ENCODE data around the gene ARHGAP23. TPM values are rescaled to one million over a fixed set of nuclear protein-coding genes. Genes with fewer than 3 reads are reported as not detected.
A peak's percentile ranks its signal among the peaks of the same experiment; 100 is the strongest.

Gene ARHGAP23
- total RNA-seq, 1 donor from 2014 or later: 63.4 TPM

DNA sequence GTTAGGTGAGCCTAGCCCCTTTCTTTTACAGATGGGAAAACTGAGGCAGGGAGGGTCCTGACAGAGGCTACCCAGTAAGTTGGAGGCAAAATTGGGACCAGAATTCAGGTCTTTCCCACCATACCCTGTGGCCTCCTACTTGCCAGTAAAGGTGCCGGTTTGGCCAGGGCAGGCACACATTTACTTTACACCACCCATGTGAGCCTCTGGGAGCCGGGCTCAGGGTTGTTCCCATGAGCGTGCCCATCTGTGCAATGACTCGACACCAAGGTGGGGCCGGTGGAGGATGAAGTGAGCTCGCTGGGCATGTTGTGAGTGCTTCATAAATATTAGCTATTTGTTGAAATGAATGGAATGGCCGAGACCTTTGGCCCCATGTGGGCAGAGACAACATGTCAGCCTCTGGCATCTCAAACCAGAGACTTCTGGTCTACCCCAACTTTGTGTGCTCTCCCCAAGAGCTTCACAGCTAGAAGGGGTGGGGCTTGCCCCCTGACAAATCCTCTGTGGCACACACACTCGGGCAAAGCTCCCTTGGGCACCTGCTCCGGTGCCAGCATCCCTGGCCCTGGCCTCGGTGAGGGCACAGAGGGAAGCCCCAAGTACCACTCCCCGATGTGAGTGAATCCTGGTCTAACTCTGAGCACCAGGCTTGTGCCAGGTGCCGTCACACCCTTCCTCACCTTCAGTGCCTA, 117.4 kb downstream of the ARHGAP23 start:
- no peak for DNase-seq (ENCODE audit: low spot score)

DNA sequence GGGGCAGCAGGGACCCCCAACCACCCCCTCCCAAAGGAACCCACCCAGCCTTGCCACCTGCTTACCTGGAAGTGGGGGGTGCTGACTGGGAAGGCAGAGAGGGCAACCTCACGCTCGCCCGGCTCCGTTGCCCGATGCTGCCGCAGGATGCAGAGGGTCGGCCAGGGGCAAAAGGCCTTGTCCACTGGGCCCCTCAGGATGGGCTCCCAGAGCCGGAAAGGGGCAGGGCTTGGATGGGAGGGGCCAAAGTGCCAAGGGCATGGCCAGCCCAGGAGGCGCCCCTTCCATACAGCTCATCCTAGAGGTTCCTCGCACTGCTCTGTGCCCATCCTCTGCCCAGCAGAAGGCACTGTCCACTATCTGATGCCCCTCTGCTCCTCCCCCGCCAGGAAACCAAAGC, 118.1 kb downstream of the ARHGAP23 start:
- DNase-seq (ENCODE audit: low spot score): no peak

DNA sequence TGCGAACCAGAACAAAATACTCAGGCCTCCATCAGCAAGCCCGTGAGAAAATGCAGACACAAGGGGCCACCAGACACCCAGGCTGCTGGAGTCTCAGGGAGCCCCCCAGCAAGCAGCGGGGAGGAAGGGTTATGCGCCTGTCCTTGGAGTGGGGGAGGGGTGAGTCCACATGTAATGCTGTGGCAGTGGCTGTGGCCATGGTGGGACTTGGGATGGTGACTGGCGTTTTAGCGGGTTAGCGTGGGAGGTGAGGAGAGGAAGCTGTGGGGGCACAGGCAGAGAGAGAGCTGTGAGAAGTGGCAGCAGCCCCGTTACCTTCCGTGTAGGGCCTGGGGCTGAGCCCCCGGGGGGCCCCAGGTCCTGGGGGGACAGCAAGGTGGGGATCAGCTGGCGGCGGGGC, 119.2 kb downstream of the ARHGAP23 start:
- no peak for DNase-seq (ENCODE audit: low spot score)

DNA sequence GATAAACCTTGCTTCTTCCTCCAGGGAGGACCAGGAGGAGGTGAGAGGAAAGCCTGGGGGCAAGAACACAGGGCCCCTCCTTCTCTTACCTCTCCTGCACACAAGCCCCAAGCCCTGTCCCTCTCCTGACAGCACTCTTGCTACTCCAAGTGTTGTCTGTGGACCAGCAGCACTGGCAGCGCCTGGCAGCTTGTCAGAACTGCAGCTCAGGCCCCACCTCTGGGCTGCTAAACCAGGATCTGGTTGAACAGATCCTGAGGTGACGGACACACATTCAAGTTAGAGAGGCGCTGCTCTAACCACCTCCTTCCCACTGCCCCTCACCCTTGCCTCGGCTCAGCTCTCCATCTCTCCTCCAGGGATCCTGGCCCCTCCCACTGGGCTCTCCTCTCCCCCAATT, 121.0 kb downstream of the ARHGAP23 start:
- DNase-seq (ENCODE audit: low spot score): no peak

DNA sequence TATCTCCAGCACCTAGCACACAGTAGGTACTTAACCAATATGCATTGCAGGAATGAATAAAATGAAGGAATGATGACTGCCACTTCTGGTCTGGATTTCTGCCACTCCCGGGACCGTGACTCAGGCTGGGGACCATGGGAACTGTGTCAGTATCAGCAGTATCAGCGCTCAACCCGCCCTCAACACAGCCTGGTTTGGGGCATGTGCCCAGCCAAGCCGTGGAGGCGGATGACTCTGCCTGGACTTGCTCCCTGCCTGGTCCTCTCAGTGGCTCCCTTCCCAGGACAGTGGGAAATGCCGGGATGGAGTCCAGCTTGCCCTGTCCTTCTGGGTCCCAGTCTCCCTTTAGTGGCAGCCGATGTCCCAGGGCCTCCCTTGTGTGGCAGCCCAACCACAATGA, 122.4 kb downstream of the ARHGAP23 start:
- DNase-seq (ENCODE audit: low spot score): no peak

DNA sequence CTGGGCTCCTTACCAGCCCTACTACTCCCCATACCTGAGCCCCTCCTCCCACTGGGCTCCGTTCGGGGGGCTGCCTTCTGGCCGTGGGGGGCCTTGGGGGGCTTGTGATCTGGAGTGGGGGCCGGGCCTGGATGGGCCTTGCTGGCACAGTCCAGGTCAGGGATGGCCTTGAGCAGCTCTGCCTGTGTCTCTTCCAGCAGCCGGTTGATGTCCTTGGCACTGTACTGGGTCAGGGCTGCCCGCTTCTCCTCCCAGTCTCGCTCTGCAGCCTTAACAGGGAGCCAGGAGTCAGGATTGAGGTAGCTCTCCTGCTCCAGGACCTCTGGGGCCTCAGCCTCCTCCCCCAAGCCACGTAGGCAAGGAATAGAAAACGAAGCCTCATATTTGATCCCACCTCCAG, 122.9 kb downstream of the ARHGAP23 start:
- DNase-seq (ENCODE audit: low spot score): no peak

DNA sequence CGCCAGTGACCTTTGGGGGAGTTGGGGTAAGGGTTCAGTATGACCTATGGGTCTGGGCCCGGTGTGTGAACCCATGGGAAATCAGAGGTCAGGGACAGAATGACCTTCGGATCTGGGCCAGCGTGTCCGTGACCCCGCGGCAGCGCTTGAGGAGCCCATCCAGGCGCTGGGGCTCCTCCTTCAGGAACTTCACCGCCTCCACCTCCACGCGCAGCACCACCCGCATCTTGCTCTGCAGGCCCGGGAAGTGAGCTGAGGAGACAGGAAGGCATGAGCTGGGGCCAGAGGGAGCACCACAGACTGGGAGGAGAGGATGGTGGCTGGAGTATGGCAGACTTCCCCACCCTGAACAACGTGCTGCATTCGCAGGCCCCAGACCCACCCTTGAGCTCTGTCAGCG, 124.1 kb downstream of the ARHGAP23 start:
- no peak for DNase-seq (ENCODE audit: low spot score)

DNA sequence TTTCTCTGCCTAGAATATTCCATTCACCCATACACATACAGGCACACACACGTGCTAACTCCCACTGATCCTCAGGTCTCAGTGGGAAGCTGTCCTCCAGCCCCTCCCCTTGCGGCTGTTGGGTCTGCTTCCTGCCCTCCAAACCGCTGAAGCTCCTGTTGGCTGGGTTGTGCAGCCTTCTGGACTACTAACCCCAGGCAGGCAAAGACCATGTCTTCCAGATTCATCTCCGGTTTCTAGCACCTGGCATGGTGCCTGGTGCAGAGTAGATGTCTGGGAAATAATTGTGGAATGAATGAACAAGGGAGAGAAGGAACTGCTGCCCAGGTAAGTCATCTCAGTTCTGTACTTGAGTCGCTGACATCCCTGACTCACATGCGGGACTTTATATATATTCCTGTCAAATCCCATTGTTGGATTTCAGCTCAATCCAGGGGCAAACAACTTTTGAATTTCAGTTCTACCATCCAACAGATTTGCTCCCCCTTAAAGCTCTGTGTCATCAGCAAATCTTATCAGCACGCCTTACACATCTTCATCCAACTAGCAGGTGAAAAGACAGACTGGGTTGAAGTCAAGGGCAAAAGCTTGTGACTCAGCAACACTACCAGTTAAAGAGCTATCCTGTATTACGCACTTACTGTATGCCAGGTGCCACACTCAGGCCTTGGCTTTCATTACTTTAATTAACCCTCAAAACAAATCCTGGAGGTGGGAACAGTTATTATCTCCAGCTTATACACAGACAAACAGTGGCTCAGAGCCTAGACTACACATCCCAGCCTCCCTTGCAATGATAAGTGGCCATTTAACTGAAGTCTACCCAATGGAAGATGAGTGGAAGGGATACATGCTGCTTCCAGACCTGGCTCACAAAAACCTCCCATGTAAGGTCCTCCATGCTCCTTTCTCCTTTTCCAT, 126.4 kb downstream of the ARHGAP23 start:
- no peak for DNase-seq (ENCODE audit: low spot score)

DNA sequence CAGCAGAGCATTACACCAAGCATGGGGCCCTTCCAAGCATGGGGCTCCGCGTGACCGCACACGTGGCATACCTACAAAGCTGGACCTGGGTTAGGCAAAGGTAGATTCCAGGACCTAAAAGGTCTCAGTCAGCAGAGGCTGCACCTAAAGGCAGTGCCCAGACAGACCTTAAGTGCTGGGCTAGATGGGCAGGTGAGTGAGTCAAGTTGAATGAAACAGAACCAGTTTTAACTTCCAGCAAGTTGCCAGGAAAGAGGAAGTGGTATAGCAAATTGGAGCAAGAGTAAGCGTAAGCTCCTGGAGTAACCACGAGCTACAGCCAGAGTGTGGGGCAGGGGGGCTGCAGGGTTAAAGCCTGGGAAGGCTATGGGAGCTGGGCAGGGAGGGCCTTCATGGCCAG, 128.0 kb downstream of the ARHGAP23 start:
- no peak for DNase-seq (ENCODE audit: low spot score)

DNA sequence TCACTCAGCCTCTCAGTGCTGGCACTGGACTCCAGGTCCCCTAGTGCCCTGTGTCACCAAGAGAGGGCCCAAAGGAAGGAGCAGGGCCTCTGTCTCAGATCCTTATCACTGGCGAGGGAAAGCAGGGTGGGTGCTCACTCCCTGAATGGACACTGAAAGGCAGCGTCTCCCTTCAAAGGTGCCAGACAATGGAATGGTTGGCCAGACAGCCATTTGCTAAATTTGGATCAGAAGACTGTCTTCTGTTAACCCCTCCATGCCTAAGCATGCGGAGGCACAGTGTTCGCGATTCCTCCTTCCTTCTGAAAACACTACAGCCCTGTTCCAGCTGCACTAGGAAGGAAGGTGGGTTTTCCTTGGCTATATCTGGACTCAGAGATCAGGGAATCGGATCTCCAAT, 129.1 kb downstream of the ARHGAP23 start:
- no peak for DNase-seq (ENCODE audit: low spot score)

DNA sequence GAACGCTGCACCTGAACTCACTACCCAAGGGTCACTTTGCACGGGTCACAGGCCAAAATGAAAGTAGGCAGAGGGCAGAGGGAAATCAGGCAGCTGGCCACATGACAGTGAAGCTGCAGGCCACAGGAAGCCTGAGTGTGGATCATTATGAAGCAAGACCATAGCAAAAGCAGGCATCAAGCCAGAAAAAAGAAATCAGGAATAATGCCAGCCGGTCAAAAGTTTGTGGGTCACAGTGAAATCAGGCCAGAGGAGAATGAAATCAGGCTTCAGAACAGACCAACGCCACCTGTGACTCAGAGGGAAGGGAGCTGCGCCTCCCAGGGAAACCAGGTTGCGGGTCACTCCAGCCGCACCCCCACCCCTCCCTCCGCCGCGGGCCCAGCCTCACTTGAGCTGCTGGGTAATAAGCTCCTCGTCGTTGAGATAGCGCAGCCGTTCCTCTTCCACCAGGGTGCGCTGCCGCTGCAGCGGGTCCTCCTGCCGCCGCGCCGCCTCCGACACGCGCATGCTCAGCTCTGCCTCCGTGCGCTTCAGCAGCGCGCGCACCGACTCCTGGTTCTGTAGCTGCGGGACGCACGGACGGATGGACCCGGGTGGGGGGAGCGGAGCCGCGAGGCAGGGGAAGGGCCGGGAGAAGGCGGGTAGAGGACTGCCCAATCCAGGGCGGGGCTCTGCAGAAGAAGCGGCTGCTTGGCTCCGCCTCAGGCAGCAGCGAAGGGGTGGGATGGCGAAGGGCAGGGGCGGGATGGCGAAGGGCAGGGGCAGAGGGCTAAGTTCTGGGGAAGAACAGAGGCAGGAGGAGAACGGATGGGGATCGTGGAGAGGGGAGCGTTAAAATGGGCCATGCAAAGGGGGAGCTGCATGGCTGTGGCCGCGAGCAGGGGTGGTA, 129.8 kb downstream of the ARHGAP23 start:
- peak; percentile 97 for DNase-seq (ENCODE audit: low spot score)

DNA sequence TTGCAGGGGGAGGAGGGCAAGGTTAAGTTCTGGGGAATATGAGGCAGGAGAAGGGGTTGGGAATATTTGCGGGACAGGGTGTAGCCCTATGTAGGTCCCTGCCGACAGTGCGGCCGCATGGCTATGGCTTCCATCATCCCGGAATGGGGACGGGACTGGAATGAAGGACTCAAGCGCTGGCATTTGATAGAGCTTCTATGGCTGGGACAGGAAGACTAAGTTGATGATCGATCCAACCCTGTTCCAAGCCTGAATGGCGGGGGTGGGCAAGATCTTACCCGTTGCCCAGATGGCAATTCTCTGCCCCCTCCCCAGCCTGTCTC, 130.4 kb downstream of the ARHGAP23 start:
- no peak for DNase-seq (ENCODE audit: low spot score)

DNA sequence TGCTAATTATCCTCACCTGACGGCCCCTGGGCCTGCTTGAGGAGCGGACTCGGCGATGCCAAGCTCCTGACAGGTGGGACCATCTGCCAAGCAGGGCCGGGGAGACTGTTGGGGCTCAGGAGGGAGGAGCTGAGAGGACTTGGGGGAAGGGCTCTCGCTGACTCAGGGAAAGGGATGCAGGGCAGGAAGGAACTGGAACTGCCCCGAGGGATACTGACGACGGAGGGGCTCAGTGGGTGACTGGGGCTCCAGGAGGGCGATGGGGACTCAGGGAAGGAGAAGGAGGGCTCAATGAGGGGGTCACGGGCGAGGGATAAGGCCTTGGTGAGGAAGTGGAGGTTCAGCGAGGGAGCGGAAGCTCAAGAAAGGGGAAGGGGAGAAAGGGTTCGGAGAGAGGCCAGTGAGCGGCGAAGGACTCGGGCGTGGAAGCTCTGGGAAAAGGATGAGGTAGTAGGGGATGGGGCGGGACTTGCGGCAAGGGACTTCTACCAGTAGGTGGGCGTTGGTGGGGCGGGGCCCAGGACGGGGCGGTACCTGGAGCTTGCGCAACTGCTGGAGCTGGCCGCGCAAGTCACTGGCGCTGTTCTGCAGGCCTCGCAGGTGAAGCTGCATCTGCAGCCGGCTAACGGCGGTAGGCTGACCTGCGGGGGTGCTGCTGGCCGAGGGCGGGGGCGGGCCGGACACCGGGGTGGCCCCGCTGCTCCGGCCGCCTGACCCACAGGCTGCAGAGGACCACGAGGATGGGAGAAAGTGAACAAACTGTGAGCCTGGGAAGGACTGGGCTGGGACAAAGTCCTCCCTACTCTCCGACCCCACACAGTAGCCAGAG, 131.0 kb downstream of the ARHGAP23 start:
- peak; percentile 93 for DNase-seq (ENCODE audit: low spot score)

DNA sequence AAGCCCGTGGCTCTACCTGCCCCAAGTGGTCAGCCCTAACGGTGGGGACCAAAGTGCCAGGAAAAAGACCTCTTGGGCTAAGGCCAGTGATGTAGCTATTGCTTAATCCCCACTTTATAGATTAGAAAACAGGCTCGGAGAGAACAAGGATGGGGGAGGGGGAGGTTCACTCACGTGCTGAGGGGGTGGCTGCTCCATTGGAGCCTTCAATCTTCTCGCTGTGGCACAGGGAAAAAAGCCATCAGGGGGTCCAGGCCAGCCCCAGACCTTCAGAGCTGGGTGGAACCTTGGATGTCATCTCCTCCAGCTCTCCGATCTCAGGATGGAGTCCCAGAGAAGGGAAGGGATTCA, 131.6 kb downstream of the ARHGAP23 start:
- no peak for DNase-seq (ENCODE audit: low spot score)

DNA sequence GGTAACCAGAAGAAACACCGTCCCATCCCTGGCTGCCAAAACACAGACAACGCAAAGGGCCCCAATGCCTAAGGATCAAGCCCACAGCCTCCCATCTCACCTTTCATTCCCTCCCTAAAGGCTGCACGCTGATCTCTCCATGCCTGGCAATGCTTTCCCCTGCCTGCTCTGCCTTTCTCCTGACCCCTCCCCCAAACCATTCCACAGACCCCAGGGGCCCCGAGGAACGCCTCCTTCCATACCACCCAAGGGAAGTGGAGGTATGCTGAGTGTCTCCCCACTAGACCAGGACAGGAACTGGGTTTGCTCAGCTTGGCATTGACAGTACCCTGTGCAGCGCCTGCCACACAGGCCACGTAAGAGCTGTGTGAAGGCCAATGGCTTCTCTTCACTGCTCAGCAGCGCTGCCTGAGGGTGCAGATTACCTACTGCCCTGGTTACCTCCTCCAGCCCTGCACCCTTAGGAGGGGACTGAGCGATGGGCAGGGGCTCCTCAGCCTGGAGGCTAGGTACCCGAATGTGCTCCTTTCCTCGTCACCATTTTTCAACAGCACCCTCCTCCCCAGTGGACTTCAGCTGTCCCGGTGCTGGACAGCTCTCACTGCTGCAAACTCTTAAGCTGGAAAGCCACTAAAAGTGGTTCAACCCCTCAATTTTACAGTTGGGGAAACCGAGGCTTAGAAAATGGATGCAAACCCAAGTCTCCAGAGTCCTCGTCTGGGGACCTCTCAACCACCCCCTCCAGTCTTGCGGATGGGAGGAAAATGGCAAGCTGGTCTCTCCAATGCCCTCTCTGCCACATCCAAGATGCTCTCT, 132.4 kb downstream of the ARHGAP23 start:
- DNase-seq (ENCODE audit: low spot score): no peak

DNA sequence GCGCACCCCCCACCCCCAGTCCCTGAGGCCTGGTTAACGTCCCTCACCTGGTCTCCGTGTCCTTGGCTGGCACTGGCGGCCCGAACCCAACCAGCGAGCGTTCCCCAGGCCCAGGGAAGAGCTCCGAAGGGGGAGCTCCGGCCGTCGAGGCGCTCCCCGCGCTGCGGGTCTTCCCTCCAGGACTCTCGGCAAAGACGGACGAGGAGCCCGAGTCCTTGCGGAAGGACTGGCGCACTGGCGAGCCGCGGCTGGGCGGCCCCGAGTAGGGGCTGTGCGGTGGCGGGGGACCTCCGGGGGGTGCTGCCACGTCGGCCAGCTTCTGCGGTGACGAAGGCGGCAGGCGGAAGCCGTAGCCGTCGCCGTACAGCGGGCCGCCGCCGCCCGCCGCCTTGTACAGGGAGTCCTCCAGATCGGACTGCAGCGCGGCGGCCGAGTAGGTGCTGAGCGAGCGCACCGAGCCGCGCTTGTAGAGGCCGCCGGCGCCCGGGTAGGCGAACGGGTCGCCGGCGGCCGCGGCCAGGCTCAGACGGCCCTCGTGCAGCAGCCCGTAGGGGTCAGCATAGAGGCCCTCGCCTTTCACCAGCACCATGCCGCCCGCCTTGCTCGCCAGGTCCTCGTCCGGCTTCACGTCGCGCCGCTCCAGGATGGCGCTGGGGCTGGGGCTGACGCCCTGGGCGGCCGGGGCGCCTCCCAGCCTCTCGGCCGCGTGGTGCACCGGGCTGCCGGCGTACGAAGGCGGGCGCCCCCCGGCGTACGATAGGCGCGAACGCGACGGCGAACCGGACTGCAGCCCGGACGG, 133.4 kb downstream of the ARHGAP23 start:
- no peak for DNase-seq (ENCODE audit: low spot score)
